Panc1 (cell line): ENCODE data around the gene RBM14.

Experiments
- POLR2AphosphoS5 ChIP-seq: IDR thresholded peaks from 2 replicates; pipeline ENCODE4 v1.6.1; 2012; ENCODE audit warnings: mild to moderate bottlenecking, low read depth, low read length, moderate library complexity
- TCF7L2 ChIP-seq: IDR thresholded peaks from 2 replicates; pipeline ENCODE4 v1.6.1; 2011; ENCODE audit warnings: mild to moderate bottlenecking, low read depth, low read length, inconsistent platforms
- TF ChIP-seq, protein P1 (sequence below): fragments of 450-650 bp; IDR thresholded peaks from 2 replicates; pipeline ENCODE4 v1.5.1; 2017; ENCODE audit warnings: mild to moderate bottlenecking
- TF ChIP-seq, protein P2 (sequence below), 2 experiments: IDR thresholded peaks; 2 replicates each; pipeline ENCODE4 v1.6.1; 2011 to 2012; ENCODE audit warnings: low read depth in 2 of 2, control low read depth in 1 of 2, low read length in 1 of 2, mild to moderate bottlenecking in 1 of 2, moderate library complexity in 1 of 2; ENCODE audit not compliant: insufficient read depth in 1 of 2

DNA sequence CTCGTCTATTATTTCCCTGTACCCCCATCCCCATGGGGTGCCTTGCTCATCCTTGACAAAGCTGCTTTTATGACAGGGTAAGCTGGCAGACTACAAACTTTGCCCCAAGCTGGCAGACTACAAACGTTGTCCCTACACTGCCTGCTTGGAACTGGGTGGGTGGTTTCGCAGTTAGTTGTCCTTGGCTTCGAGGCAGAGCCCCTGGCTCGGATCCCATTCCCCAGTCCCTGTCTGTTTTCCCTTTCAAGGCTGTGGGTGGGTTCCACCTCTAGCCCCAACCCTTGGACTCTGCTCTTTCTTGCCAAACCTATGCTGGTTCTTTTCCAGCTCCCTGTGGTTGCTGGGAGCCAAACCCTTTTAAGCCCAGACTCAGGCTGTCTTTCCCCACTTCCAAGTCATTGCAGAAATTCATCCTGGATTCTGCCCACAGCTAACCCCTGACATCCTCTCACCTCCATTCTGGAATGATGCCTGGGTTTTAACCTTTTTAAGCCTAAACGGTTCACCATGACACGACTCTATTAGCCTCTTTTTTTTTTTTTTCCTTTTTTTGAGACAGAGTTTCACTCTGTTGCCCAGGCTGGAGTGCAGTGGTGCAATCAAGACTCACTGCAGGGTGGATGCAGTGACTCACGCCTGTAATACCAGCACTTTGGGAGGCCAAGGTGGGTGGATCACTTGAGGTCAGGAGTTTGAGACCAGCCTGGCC is 9.2 kb upstream of the RBM14 start:
- TF ChIP-seq, protein P1, sequence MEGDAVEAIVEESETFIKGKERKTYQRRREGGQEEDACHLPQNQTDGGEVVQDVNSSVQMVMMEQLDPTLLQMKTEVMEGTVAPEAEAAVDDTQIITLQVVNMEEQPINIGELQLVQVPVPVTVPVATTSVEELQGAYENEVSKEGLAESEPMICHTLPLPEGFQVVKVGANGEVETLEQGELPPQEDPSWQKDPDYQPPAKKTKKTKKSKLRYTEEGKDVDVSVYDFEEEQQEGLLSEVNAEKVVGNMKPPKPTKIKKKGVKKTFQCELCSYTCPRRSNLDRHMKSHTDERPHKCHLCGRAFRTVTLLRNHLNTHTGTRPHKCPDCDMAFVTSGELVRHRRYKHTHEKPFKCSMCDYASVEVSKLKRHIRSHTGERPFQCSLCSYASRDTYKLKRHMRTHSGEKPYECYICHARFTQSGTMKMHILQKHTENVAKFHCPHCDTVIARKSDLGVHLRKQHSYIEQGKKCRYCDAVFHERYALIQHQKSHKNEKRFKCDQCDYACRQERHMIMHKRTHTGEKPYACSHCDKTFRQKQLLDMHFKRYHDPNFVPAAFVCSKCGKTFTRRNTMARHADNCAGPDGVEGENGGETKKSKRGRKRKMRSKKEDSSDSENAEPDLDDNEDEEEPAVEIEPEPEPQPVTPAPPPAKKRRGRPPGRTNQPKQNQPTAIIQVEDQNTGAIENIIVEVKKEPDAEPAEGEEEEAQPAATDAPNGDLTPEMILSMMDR: no peak
- TF ChIP-seq, protein P2, sequence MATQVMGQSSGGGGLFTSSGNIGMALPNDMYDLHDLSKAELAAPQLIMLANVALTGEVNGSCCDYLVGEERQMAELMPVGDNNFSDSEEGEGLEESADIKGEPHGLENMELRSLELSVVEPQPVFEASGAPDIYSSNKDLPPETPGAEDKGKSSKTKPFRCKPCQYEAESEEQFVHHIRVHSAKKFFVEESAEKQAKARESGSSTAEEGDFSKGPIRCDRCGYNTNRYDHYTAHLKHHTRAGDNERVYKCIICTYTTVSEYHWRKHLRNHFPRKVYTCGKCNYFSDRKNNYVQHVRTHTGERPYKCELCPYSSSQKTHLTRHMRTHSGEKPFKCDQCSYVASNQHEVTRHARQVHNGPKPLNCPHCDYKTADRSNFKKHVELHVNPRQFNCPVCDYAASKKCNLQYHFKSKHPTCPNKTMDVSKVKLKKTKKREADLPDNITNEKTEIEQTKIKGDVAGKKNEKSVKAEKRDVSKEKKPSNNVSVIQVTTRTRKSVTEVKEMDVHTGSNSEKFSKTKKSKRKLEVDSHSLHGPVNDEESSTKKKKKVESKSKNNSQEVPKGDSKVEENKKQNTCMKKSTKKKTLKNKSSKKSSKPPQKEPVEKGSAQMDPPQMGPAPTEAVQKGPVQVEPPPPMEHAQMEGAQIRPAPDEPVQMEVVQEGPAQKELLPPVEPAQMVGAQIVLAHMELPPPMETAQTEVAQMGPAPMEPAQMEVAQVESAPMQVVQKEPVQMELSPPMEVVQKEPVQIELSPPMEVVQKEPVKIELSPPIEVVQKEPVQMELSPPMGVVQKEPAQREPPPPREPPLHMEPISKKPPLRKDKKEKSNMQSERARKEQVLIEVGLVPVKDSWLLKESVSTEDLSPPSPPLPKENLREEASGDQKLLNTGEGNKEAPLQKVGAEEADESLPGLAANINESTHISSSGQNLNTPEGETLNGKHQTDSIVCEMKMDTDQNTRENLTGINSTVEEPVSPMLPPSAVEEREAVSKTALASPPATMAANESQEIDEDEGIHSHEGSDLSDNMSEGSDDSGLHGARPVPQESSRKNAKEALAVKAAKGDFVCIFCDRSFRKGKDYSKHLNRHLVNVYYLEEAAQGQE (IDR thresholded peaks at IDR 0.05; ENCODE audit: insufficient read depth in 1 of 2, low read depth in 2 of 2, low read length in 1 of 2): no peak
- no peak for TF ChIP-seq POLR2AphosphoS5
- no peak for TF ChIP-seq TCF7L2
